ENCODE results near the gene TMEM178A. TPM values are rescaled to one million over a fixed set of nuclear protein-coding genes. Genes with fewer than 3 reads are reported as not detected.

The TMEM178A gene
- total and polyA plus RNA-seq, 2 donors (not counting 1 experiment from before 2014, with no cell fraction given): 0.69 to 0.99 TPM

DNA sequence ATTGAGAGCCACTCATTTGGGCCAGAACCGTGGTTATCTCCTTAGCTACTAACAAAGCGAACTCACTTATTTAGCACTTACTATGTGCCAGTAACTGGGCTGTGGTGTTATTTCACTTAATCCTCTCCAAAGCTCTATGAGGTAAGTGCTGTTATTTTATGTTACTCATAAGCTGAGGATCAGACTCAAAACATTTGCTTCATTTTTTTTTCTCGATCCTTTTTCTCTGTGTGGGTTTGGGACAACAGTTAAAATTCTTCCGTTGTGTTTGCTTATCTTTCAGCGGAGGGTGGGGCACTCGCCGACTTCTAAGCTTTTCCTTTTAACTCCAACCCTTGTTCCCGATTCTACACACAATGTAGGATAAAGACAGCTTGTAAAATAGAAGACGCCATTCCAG is 52.8 kb downstream of the TMEM178A start:
- no CpG with 5 or more reads among the region's 9 CpGs for WGBS (ENCODE audit: insufficient coverage)
- Mint-ChIP-seq H3K9me3 (ENCODE audit: insufficient read depth) (no peaks in the 10 kb centered on the region), H3K4me3 (no peak overlapping the region), H3K4me1 (no peaks in the 10 kb centered on the region), H3K27me3 (peaks cover 16% of the 10 kb centered on the region), H3K27ac (no peak overlapping the region)
- no peaks in the 10 kb centered on the region for H4K20me1 ChIP-seq (ENCODE audit: control insufficient read depth, insufficient read depth, low read length, poor library complexity, severe bottlenecking)
- no peaks in the 10 kb centered on the region for H3K4me1 ChIP-seq (ENCODE audit: control insufficient read depth in 2 of 2, insufficient read depth in 2 of 2, low read length in 2 of 2)
- H3K9ac ChIP-seq (ENCODE audit: low read length): no peak overlapping the region
- ATAC-seq (ENCODE audit: low read depth) (no peak), DNase-seq (no peak)
- ChIA-PET CTCF (interaction anchor here (1.4 kb wide), 1 partner anchor 12 kb away, joined by 5 read pairs; no protein-coding TSS in a partner anchor), POLR2A (no interaction called here)
- H3K4me3 ChIP-seq (ENCODE audit: control extremely low read depth in 1 of 5, extremely low read depth in 1 of 5, insufficient read depth in 1 of 5, low read depth in 2 of 5, low read length in 4 of 5): no peak overlapping the region
- H3K27me3 ChIP-seq (replicated peaks in 1 of 4; ENCODE audit: control extremely low read depth in 1 of 4, control insufficient read depth in 3 of 4, insufficient read depth in 4 of 4, low read length in 3 of 4): no peaks in the 10 kb centered on the region
- H2AFZ ChIP-seq (ENCODE audit: insufficient read depth, low read depth, low read length, poor library complexity, severe bottlenecking): no peak overlapping the region
- no peaks in the 10 kb centered on the region for H3K79me2 ChIP-seq (ENCODE audit: control insufficient read depth, insufficient read depth, low read length)
- intact Hi-C loops (cut with micrococcal nuclease): no loop called here
- H3K36me3 ChIP-seq (replicated peaks in 1 of 2; ENCODE audit: control extremely low read depth in 1 of 2, control insufficient read depth in 1 of 2, extremely low read depth in 1 of 2, insufficient read depth in 2 of 2, low read length in 1 of 2): no peaks in the 10 kb centered on the region
- no peak overlapping the region for H3K4me2 ChIP-seq (replicated peaks; ENCODE audit: low read depth, low read length, poor library complexity, severe bottlenecking)
- no peak for TF ChIP-seq EZH2 (IDR thresholded peaks at IDR 0.05; ENCODE audit: borderline replicate concordance, insufficient read depth, low read depth, low read length, poor library complexity, severe bottlenecking)
- TF ChIP-seq, protein P1, sequence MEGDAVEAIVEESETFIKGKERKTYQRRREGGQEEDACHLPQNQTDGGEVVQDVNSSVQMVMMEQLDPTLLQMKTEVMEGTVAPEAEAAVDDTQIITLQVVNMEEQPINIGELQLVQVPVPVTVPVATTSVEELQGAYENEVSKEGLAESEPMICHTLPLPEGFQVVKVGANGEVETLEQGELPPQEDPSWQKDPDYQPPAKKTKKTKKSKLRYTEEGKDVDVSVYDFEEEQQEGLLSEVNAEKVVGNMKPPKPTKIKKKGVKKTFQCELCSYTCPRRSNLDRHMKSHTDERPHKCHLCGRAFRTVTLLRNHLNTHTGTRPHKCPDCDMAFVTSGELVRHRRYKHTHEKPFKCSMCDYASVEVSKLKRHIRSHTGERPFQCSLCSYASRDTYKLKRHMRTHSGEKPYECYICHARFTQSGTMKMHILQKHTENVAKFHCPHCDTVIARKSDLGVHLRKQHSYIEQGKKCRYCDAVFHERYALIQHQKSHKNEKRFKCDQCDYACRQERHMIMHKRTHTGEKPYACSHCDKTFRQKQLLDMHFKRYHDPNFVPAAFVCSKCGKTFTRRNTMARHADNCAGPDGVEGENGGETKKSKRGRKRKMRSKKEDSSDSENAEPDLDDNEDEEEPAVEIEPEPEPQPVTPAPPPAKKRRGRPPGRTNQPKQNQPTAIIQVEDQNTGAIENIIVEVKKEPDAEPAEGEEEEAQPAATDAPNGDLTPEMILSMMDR (IDR thresholded peaks at IDR 0.05): no peak
- H3K9me3 ChIP-seq (ENCODE audit: control extremely low read depth in 1 of 3, control insufficient read depth in 2 of 3, insufficient read depth in 1 of 3, low read length in 2 of 3): no peaks in the 10 kb centered on the region
- H3K27ac ChIP-seq (ENCODE audit: low read length in 2 of 2): no peak overlapping the region

DNA sequence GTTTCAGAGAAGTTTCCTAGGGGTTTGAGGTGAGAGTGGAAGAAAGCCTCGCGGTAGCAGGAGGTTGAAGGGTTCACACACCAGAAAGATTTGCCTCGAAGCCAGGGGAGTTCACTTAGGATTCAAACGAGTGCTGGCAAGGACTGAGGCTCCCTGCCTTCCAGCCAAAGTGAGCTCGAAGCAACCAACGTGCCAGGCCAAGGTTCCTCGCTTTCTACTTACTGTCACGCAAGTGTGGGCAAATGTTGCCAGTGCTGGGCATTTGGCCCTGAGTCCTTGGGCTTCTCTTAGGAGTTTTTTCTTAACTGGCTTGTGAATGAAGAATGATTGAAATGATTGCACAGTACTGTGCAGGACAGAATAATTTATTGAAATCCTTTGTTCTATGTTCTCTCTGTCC is 53.6 kb downstream of the TMEM178A start:
- no peaks in the 10 kb centered on the region for H3K4me1 ChIP-seq (ENCODE audit: control insufficient read depth in 2 of 2, insufficient read depth in 2 of 2, low read length in 2 of 2)
- ChIA-PET POLR2A (no interaction called here), CTCF (interaction anchor here (1.8 kb wide), 1 partner anchor 12 kb away, joined by 6 read pairs; no protein-coding TSS in a partner anchor)
- no peaks in the 10 kb centered on the region for H4K20me1 ChIP-seq (ENCODE audit: control insufficient read depth, insufficient read depth, low read length, poor library complexity, severe bottlenecking)
- Mint-ChIP-seq H3K27me3 (peaks cover 16% of the 10 kb centered on the region), H3K27ac (no peak overlapping the region), H3K9me3 (ENCODE audit: insufficient read depth) (no peaks in the 10 kb centered on the region), H3K4me3 (no peak overlapping the region), H3K4me1 (no peaks in the 10 kb centered on the region)
- ATAC-seq (ENCODE audit: low read depth): no peak
- no peak for DNase-seq
- no peaks in the 10 kb centered on the region for H3K36me3 ChIP-seq (replicated peaks in 1 of 2; ENCODE audit: control extremely low read depth in 1 of 2, control insufficient read depth in 1 of 2, extremely low read depth in 1 of 2, insufficient read depth in 2 of 2, low read length in 1 of 2)
- no peak overlapping the region for H3K4me2 ChIP-seq (replicated peaks; ENCODE audit: low read depth, low read length, poor library complexity, severe bottlenecking)
- intact Hi-C loops (cut with micrococcal nuclease): no loop called here
- no peaks in the 10 kb centered on the region for H3K79me2 ChIP-seq (ENCODE audit: control insufficient read depth, insufficient read depth, low read length)
- no peak overlapping the region for H3K27ac ChIP-seq (ENCODE audit: low read length in 2 of 2)
- no peak overlapping the region for H3K4me3 ChIP-seq (ENCODE audit: control extremely low read depth in 1 of 5, extremely low read depth in 1 of 5, insufficient read depth in 1 of 5, low read depth in 2 of 5, low read length in 4 of 5)
- H2AFZ ChIP-seq (ENCODE audit: insufficient read depth, low read depth, low read length, poor library complexity, severe bottlenecking): no peak overlapping the region
- no peaks in the 10 kb centered on the region for H3K27me3 ChIP-seq (replicated peaks in 1 of 4; ENCODE audit: control extremely low read depth in 1 of 4, control insufficient read depth in 3 of 4, insufficient read depth in 4 of 4, low read length in 3 of 4)
- no peak for TF ChIP-seq EZH2 (IDR thresholded peaks at IDR 0.05; ENCODE audit: borderline replicate concordance, insufficient read depth, low read depth, low read length, poor library complexity, severe bottlenecking)
- TF ChIP-seq, protein P1 (IDR thresholded peaks at IDR 0.05): no peak
- no peak overlapping the region for H3K9ac ChIP-seq (ENCODE audit: low read length)
- H3K9me3 ChIP-seq (ENCODE audit: control extremely low read depth in 1 of 3, control insufficient read depth in 2 of 3, insufficient read depth in 1 of 3, low read length in 2 of 3): no peaks in the 10 kb centered on the region
- WGBS (ENCODE audit: insufficient coverage): 88% methylated on average over 8 of the region's 8 CpGs

Data from B cell (primary cell).